GM18526 (cell line): Measurements from ENCODE around the gene ELMOD1.

Experiments
- POLR2A ChIP-seq: IDR thresholded peaks from 3 replicates; pipeline ENCODE4 v1.6.1; 2011; ENCODE audit not compliant: insufficient read length; ENCODE audit errors: extremely low read depth

The ELMOD1 gene

GRCh38 chr11:107583629-107584195 lies 7.2 kb upstream of the ELMOD1 start:
- TF ChIP-seq POLR2A, result no peak

DNA sequence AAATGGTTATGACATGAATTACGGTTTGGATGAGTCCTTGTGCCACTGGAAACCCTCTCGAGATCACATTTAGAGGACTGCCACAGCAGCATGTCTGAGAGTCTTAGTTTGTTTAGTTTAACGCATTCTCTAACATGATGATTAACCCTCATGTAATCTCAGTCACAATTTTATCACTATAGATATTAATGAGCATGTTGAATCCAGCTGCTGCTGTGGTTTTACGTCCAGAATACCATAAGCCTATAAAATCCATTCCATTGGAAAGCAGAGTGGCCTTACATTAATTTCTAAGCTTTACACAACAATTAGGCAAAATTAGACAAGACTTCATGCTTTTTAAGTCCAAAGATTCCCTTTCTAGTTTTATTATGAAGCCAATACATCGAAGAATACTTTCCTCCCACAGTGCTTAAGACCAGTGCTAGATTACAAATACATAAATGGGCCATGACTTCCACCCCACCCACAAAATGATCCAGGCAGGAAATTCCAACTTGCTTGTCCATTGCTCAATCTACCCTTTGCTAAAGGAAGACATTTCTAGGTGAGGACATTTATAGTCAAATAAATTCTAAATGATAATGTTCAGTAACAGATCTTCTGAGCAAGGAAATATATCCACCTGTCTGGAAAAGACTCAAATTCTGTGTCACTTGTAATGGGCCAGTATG lies 3.5 kb upstream of the ELMOD1 start:
- TF ChIP-seq POLR2A, result no peak

DNA sequence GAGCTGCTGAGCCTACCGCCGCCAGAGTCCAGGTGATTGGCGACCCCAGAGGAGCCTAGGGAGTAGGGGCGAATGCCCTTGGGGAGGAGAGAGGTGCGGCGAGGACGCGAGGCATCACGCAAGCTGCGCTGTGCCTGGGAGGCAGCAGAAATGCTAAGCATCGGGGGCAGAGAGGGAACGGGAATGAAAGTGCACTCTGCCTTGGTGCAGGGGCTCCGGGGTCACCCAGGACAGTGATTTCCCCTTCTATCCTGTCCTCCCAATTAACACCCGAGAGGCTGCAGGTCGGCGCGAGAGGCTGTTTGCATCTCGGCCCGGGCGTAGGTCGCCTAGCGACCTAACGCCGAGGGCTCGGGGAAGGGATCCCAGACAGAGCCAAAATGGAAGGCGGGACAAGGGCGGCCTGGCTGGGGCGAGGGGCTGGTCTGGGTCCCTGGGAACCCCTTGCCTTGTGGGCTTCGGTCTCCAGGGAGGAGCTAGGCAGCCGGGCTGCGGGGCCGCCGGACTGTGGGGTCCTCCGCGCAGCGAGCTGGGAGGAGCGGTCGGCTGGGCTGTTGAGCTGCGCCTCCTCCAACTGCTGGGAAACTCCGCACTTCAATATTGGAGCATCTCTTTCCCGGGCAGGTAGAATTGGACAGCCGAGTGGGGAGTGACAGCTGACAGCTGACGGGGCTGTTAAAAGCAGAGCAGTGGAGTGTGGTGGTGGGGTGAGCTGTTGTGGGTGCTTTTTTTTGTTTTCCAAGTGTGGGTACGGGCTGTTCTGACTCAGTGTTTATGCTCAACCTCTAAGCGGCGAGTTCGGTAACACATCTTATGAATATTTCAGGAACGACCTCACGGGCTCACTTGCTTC lies 657 bp downstream of the ELMOD1 start:
- TF ChIP-seq POLR2A, result no peak

DNA sequence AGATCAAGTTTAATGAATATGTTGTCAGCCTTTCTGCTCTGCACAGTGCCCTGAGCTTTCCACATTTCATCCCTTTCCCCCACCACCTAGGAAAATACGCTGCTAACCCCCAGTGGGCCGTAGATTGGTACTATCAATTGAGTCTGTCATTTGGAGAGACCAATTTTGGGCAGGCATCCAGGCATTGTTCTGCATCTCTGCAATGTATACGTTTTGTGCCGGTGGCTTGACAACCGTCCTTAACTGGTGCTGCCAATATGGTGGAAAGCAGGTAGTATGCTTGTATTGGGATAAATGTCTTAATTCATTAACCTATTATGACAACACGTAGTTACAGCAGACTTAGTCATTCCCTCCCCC lies 1.3 kb downstream of the ELMOD1 start:
- no peak for TF ChIP-seq POLR2A

DNA sequence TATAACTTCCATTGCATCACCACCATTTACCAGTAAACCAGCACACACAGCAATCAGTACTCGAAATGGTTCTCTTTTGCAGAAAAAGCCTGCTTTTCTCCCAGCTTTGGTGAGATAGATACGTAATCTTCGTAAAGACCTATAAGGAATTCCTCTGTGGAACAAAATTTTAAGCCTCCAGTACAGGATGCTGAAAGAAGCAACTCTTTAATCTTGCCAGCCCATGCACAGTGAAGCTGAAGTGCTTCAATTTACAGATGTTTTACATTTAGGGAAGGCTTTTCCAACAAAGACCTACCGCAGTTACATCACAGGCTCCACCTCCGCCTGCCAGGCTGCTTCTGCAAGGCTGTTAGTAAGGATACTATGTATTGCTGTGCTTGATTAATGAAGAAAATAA lies 1.9 kb downstream of the ELMOD1 start:
- no peak for TF ChIP-seq POLR2A

DNA sequence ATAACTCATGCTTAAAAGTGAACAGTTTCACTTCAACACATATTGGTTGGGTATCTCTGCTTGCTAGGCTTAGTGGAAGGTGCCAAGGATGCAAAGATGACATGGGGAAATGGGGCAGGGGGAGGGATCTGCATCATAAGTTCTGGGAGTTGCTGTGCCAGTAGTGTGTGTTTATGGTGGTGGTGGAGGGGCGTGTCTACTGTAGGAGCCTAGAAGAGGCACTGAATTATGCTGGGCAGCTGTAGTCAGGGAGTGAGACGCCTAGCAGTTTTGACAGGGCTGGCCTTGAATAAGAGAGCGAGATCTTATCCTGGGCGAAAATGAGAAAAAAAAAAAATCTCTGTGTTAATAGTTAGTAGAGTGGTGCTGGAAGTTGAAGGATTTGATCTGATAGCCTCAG lies 3.0 kb downstream of the ELMOD1 start:
- TF ChIP-seq POLR2A, result no peak

GRCh38 chr11:107594736-107595135 lies 3.8 kb downstream of the ELMOD1 start:
- no peak for TF ChIP-seq POLR2A

DNA sequence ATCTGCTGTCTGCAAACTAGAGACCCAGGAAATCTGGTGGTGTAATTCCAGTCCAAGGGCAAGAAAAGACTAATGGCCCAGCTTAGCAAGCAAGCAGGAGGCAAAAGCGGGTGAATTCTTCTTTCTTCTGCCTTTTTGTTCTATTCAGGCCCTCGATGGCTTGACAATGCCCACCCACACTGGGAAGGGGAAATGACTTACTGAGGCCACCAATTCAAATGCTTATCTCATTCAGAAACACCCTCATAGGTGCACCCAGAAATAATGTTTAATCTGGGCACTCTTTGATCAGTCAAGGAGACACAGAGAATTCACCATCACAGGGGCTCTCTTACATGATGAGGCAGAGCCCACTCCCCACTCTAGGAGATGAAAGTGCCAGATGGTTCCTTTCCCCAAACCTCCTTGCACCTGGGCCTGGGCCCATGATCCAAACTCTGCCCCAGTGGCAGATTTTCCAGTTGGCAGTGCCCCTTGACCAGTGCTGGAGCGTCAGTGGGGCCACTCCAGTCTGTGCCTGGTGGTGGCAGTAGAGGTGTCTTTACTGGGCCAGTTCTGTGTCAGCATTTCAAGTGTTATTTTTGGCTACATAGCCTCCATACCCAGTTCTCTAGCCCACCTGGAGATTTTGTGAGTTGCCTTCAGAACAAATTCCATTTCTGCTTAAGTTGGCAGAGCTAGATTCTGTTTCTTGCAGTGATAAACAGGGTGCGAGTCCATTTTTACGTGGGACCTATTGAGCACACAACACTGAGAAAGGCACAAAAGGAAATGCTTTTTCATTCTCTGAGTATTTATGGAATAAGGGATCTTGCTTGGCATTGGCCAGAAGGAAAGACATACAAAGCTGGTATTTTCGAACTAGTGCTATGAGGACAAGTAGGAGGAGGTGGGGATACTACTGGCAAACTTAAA lies 7.5 kb downstream of the ELMOD1 start:
- no peak for TF ChIP-seq POLR2A

GRCh38 chr11:107605061-107606006 lies 14.4 kb downstream of the ELMOD1 start:
- no peak for TF ChIP-seq POLR2A

- TF ChIP-seq POLR2A, result no peak
Observed at GRCh38 chr11:107606141-107606540, 15.2 kb downstream of the ELMOD1 start.

DNA sequence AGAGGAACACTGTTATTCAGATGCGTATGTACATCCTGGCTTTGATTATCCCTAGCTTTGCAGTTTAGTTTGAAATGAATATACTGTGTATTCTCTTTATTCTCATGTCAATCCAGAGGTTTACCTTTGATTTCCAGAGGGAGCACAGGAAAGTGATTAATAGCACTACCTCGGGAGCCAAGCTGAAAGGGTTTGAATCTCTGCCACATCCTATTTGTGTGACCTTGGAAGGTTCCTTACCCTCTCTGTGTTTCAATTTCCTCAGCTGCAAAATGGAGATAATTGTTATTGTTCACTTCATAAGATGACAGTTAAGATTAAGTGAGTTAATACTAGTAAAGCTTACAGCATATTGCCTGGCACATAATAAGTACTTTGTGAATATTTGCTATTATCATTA lies 17.9 kb downstream of the ELMOD1 start:
- TF ChIP-seq POLR2A, result no peak

DNA sequence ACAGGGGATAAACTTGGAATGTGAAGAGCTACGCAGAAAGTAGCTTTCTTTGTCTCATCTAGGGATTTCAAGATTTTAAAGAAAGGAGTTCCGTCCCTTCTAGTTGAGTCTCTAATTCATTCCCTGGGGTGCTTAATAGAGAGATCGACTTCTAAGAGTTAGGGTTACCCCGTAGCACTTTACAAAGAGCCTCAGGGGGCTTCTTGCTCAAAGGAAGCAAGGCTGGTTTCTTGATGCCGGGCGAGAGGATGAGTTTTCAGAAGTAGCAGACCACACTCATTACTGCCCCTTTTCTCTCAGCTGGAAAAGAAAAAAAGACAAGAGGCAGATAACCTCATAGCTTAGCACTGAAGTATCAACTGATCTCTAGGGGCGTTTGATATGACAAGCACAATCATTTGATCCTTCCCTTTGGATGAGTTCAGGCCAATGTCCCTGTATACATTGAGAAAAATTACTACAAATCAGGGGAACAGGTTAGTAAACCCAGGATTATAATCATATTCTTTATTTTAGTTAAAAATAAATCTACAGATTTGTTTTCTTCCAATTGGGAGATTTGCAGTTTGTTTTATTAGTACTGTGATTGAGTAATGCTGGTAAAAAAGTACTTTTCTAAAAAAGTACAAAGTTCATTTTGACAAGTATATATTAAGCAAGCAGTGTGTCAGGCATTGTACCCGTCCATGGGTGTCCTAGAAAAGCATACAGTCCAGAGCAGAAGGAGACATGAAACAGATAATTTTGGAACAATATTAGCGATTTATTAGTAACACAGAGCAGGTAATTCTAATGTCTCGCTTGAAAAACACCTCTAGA lies 18.7 kb downstream of the ELMOD1 start:
- TF ChIP-seq POLR2A, result no peak

DNA sequence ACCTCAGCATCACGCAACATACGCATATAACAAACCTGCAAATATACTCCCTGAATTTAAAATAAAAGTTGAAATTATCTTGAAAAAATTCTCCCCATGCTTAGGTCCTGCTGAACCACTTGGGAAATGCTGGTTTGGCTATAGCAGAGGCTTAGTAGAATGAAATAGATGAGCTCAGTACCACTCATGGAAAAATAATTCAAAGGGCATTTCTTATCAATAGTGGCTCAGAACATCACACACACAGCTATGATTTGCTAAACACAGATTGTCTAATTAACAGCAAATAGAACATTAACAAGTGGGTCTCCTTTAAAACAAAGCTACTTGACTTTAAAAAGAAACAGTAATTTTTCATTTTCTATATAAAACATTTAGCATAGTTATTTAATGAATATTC lies 21.5 kb downstream of the ELMOD1 start:
- TF ChIP-seq POLR2A, result no peak
